Measurements from ENCODE around the gene CENPP.

Gene CENPP

DNA sequence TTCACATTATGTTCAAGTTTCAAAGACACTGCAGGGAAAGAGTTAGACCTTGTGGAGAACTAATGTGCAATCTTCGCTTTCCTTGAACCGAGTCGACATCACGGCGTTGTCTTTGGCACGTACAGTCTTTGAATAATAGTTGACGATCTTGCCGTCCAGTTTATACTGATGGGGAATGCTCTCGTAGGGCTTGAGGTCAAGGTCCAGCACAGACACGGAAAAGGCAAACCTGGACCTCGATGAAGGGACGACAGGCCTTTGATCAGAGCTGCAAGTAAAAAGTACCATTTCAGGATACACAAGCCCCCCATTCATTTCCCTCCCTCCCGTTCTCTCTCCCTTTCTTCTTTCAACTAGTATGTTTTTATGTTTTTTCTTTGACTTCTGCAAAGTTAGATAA, 290.0 kb downstream of the CENPP start:
- H3K27ac ChIP-seq: no peak overlapping the region
- DNase-seq (ENCODE audit: low spot score): peak; percentile 55
- no peak overlapping the region for H3K4me3 ChIP-seq
- TF ChIP-seq, protein P1, sequence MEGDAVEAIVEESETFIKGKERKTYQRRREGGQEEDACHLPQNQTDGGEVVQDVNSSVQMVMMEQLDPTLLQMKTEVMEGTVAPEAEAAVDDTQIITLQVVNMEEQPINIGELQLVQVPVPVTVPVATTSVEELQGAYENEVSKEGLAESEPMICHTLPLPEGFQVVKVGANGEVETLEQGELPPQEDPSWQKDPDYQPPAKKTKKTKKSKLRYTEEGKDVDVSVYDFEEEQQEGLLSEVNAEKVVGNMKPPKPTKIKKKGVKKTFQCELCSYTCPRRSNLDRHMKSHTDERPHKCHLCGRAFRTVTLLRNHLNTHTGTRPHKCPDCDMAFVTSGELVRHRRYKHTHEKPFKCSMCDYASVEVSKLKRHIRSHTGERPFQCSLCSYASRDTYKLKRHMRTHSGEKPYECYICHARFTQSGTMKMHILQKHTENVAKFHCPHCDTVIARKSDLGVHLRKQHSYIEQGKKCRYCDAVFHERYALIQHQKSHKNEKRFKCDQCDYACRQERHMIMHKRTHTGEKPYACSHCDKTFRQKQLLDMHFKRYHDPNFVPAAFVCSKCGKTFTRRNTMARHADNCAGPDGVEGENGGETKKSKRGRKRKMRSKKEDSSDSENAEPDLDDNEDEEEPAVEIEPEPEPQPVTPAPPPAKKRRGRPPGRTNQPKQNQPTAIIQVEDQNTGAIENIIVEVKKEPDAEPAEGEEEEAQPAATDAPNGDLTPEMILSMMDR (IDR thresholded peaks at IDR 0.05): no peak

DNA sequence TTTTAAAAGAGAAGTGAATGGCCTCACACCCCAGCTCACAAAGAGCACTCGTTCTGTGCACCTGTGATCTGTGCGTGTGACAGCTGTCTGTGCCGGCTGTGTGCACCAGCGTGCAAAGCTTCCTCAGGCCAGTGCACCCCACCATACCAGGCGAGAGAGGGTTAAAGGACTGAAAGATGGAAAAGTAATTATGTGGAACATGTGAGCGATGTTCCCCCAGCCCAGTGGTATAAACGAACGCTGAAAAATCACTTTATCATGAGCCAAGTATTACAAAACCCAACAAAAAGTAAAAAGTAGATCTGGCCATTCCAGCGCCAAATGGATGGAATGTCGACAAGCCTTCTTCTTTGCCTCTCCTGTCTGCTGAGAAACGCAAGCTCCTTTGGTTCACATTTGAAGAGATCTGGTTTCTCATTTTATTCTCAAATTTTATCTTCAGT, 290.5 kb downstream of the CENPP start:
- Histone ChIP-seq H3K27ac (no peak overlapping the region), H3K4me3 (no peak overlapping the region)
- TF ChIP-seq, protein P1 (IDR thresholded peaks at IDR 0.05): no peak
- DNase-seq (ENCODE audit: low spot score): peak; percentile 53

DNA sequence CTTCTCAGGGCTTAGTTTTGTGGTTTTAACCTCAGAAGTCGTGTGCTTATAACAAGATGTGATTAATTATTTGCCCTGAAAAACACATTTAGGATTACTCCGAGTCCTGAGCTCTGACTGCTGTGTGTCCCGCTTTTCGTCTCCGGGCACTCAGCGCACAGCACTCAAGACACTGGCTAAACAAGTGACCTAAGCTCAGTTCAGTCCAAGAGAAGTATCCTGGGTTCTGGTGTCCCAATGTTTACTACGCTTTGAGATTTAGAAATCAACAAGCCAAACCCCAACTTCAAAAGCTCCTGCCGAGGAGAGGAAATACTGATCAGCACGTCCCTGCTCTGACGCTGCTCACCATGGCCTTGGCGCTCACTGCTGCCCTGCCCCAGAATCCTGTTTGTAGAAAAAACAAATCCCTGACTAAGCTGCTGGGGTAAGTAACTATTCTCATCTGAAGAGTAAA, 290.9 kb downstream of the CENPP start:
- peak; percentile 26 for DNase-seq (ENCODE audit: low spot score)
- Histone ChIP-seq H3K27ac (peak overlapping the region; percentile 6 to 72), H3K4me3 (no peak overlapping the region)

DNA sequence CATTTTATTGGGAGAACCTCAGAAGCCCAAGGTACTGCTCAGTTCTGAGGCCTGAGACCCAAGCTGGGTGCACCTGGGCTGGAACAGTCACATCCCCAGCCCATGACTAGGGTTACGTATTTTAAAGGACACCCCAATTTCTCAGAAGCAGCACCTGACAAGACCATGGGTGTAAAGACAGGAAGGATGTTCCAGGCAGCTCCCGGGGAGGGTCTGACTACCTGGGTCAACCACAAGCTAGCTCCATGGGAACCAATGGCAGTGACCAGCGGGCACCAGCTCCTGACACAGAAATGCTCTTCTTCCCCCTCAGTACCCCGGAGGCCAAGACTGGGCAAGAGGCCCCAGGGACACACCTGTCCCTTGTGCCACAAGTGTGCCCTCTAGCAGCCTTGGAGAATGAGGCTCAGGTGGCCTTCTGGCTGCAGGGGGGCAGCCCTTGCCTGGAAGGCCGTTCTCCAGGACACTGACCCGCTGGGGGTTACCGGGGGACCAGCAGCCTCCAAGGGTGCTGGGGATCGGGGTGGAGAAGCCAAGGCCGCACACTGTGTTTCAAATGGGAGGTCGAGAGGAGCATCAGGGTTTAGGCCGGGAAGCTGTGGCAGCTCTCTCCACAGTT, 291.6 kb downstream of the CENPP start:
- DNase-seq (ENCODE audit: low spot score): peak; percentile 66
- TF ChIP-seq, protein P1 (IDR thresholded peaks at IDR 0.05): no peak

More for the DNA sequence above, 290.9 kb downstream of the CENPP start:
- TF ChIP-seq, protein P1 (IDR thresholded peaks at IDR 0.05): no peak

DNA sequence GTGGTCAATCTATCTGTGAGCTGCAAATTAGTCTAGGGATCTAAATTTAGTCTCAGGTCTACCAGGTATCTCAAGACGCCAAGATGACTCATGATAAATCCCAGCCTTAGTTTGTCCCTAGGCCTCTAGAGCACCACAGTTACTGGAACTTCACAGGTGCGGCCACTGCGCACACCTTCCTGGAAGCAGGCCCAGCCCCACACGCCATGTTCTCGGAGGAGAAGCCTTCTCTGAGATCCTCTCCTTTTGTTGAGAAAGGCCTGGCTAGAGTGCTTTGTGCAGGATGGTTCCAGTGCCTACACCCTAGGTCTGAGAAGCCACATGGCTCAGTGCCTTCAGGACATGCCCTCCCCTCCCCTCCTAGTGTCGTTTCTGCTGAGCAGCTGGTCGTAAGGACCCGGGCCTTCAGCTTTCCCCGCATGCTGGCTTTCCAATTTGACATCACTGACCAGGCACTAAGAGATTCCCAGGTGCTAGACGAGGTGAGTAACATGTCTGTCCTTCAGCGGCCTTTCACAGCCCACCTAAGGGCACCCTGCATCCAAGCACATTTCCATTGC, 292.3 kb downstream of the CENPP start:
- Histone ChIP-seq H3K27ac (peak overlapping the region; percentile 6 to 72), H3K4me3 (no peak overlapping the region)
- TF ChIP-seq, protein P1 (IDR thresholded peaks at IDR 0.05): no peak
- DNase-seq (ENCODE audit: low spot score): peak; percentile 58

More for the DNA sequence above, 291.6 kb downstream of the CENPP start:
- Histone ChIP-seq H3K27ac (peak overlapping the region; percentile 6 to 72), H3K4me3 (no peak overlapping the region)

DNA sequence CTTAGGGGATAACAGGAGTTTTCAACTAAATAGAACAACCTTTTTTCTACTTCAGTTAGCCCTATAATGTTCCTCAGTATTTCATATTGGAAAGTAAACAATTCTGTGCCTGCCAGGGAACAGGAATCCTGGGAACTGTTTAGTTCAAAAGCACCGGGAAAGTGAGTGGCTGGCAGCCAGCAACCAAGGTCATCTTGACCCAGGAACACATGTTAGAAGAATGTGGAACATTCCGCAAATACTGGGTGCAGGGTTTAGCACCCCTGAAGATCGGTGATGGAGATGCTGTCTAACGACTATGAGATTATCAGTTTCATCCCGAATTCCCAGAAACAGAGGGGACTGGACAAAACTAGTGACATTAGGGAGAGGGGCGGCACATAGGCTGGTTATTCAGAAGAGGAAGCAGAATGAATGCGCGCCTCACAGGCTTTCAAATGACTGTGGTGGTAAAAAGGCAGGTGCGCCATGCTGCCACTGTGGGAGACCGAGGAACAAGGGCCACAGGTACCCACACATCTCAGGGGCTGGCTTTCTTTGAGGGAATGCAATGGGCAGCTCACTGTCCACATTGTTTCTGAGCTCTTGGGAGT, 293.0 kb downstream of the CENPP start:
- DNase-seq (ENCODE audit: low spot score): peak; percentile 55
- Histone ChIP-seq H3K27ac (peak overlapping the region in 1 of 2 donors; percentile 72), H3K4me3 (no peak overlapping the region)
- TF ChIP-seq, protein P1 (IDR thresholded peaks at IDR 0.05): no peak

Data from coronary artery (tissue), 2 donors.